Endothelial cell of umbilical vein (primary cell): ENCODE data around the gene PAQR8. TPM values are rescaled to one million over a fixed set of nuclear protein-coding genes. Genes with fewer than 3 reads are reported as not detected.
A peak's percentile ranks its signal among the peaks of the same experiment; 100 is the strongest.

ENCODE experiments used
- BruUV-seq: library from RNA; stranded (reverse); fragments of 400-500 nt; replicated peaks from 2 replicates; lab custom pipeline; 2021; lab: Mats Ljungman, UMichigan
- CTCF ChIA-PET: fragments of 300-600, 350-600 bp; sonication (Branson Sonifier 250); formaldehyde crosslinking; loops from one replicate; lab custom pipeline; 2021; ENCODE audit warnings: antibody characterized with exemption, inconsistent platforms; lab: Charles Lee
- POLR2A ChIA-PET: fragments of 300-600, 350-600 bp; sonication (Branson Sonifier 250); formaldehyde crosslinking; loops from one replicate; lab custom pipeline; 2021; ENCODE audit warnings: antibody characterized with exemption, inconsistent platforms; lab: Charles Lee
- DNase-seq: peaks from one replicate; pipeline ENCODE4 v3.0.0-alpha.2; 2011; ENCODE audit warnings: low read depth, low spot score
- FAIRE-seq: peaks from 2 replicates; lab custom pipeline; 2011; peaks lifted over from hg19 to GRCh38; lab: Jason Lieb, UNC
- H2AFZ ChIP-seq: 2 replicates; pipeline ENCODE4 v1.6.0; 2012; ENCODE audit warnings: low read depth, low read length, control low read depth, inconsistent platforms
- H3K27ac ChIP-seq: 2 replicates; pipeline ENCODE4 v1.5.1; 2011; ENCODE audit warnings: low read depth, mild to moderate bottlenecking, control low read depth, low read length, moderate library complexity; ENCODE audit not compliant: insufficient read depth
- H3K27me3 ChIP-seq, 2 experiments: 2 replicates each; pipeline versions ENCODE4 v1.6.0 to v1.6.1; 2011; ENCODE audit warnings: low read length in 2 of 2, mixed read lengths in 1 of 2; ENCODE audit not compliant: control insufficient read depth in 2 of 2, insufficient read depth in 2 of 2
- H3K36me3 ChIP-seq, 2 experiments: 2 replicates in 1 of 2; 3 replicates in 1 of 2; pipeline ENCODE4 v1.5.1; 2011; ENCODE audit warnings: low read length in 2 of 2, mild to moderate bottlenecking in 1 of 2, moderate library complexity in 1 of 2; ENCODE audit not compliant: control insufficient read depth in 2 of 2, insufficient read depth in 2 of 2; ENCODE audit errors: extremely low read depth in 1 of 2
- H3K4me1 ChIP-seq: 3 replicates; pipeline ENCODE4 v1.5.1; 2011; ENCODE audit warnings: mild to moderate bottlenecking, low read length; ENCODE audit not compliant: control insufficient read depth, insufficient read depth; ENCODE audit errors: extremely low read depth
- H3K4me2 ChIP-seq: 2 replicates; pipeline ENCODE4 v1.6.1; 2011; ENCODE audit warnings: low read length, control low read depth, mixed read lengths; ENCODE audit not compliant: insufficient read depth
- H3K4me3 ChIP-seq, 3 experiments: fragments of 200-600 bp in 1 of 3; sonication (generic), shearing (Covaris generic) in 1 of 3; replicated peaks in 1 of 3; 2 replicates each; pipeline ENCODE4 v1.5.1; 2011 to 2016; ENCODE audit warnings: control low read depth in 3 of 3, low read length in 3 of 3, mild to moderate bottlenecking in 2 of 3, inconsistent platforms in 1 of 3, low read depth in 1 of 3, moderate library complexity in 1 of 3; ENCODE audit not compliant: insufficient read depth in 1 of 3
- H3K79me2 ChIP-seq: 2 replicates; pipeline ENCODE4 v1.6.0; 2012; ENCODE audit warnings: low read length, inconsistent platforms; ENCODE audit not compliant: control insufficient read depth, insufficient read depth
- H3K9ac ChIP-seq: replicated peaks from 2 replicates; pipeline ENCODE3; 2011; ENCODE audit warnings: low read length, control low read depth; ENCODE audit not compliant: insufficient read depth; ENCODE audit errors: extremely low read depth
- H3K9me1 ChIP-seq: replicated peaks from 3 replicates; pipeline ENCODE4 v1.6.0; 2011; ENCODE audit warnings: mild to moderate bottlenecking, low read length; ENCODE audit not compliant: control insufficient read depth, insufficient read depth; ENCODE audit errors: extremely low read depth
- H3K9me3 ChIP-seq: replicated peaks from 2 replicates; pipeline ENCODE4 v1.5.1; 2012; ENCODE audit warnings: low read length, inconsistent platforms; ENCODE audit not compliant: control insufficient read depth, insufficient read depth
- H4K20me1 ChIP-seq: replicated peaks from 2 replicates; pipeline ENCODE3; 2011; ENCODE audit warnings: mild to moderate bottlenecking, low read length; ENCODE audit not compliant: control insufficient read depth, insufficient read depth; ENCODE audit errors: extremely low read depth
- CTCF ChIP-seq, 2 donors: IDR thresholded peaks; 1 replicate in 1 of 2; 2 replicates in 1 of 2; pipeline ENCODE4 v1.5.1; 2011; ENCODE audit warnings: low read length in 2 of 2, mild to moderate bottlenecking in 2 of 2, moderate library complexity in 2 of 2, control low read depth in 1 of 2, inconsistent platforms in 1 of 2, low read depth in 1 of 2; ENCODE audit not compliant: insufficient read depth in 1 of 2; ENCODE audit errors: extremely low read depth in 1 of 2
- FOS ChIP-seq: IDR thresholded peaks from 2 replicates; pipeline ENCODE4 v1.6.1; 2011; ENCODE audit warnings: mild to moderate bottlenecking, low read length, moderate library complexity, borderline replicate concordance; ENCODE audit not compliant: insufficient read depth
- GATA2 ChIP-seq: IDR thresholded peaks from 2 replicates; pipeline ENCODE4 v1.7.0; 2011; ENCODE audit warnings: low read depth, mild to moderate bottlenecking, moderate library complexity, mixed read lengths, low read length; ENCODE audit not compliant: insufficient read length, insufficient read depth
- JUN ChIP-seq: IDR thresholded peaks from 2 replicates; pipeline ENCODE4 v1.6.1; 2011; ENCODE audit warnings: borderline replicate concordance, low read depth; ENCODE audit not compliant: insufficient read length, insufficient read depth
- MYC ChIP-seq: IDR thresholded peaks from one replicate; pipeline ENCODE4 v1.6.1; 2011; ENCODE audit warnings: mild to moderate bottlenecking, low read depth, low read length
- POLR2A ChIP-seq: IDR thresholded peaks from 2 replicates; pipeline ENCODE4 v1.6.1; 2012; ENCODE audit warnings: low read depth, mild to moderate bottlenecking, control low read depth, low read length
- POLR2AphosphoS5 ChIP-seq: IDR thresholded peaks from 2 replicates; pipeline ENCODE4 v1.6.1; 2012; ENCODE audit warnings: low read depth, mild to moderate bottlenecking, control low read depth, low read length, moderate library complexity; ENCODE audit not compliant: insufficient read depth
- dilution Hi-C: fragments of 300-500 bp; cut with MboI; formaldehyde crosslinking; loops from one replicate; pipeline ENCODE4 v1.15.0; 2019; ENCODE audit warnings: low sequenced_read_pairs; ENCODE audit not compliant: extremely low pct_ligation_motif_present
- intact Hi-C: fragments of 100-400 bp; cut with micrococcal nuclease; formaldehyde crosslinking; loops from one replicate; pipeline ENCODE4 v1.10.0; 2022
- polyA plus RNA-seq, 4 experiments: library from polyadenylated mRNA; depleted of rRNA in 3 of 4; stranded (reverse) in 3 of 4; unstranded in 1 of 4; fragments of >200 nt; gene quantifications; 2 replicates each; pipeline versions ENCODE4 v1.2.1 to v1.2.3, GENCODE V29; 2011 to 2012; ENCODE audit warnings: missing spikeins in 1 of 4
- total RNA-seq: library from RNA; stranded (reverse); gene quantifications from 2 replicates; pipeline ENCODE4 v1.2.3, GENCODE V29; 2021

PAQR8 gene
- total and polyA plus RNA-seq, 2 donors (not counting 3 experiments of a cell fraction or from before 2014, with no cell fraction given) = 4.3 to 6.0 TPM

DNA sequence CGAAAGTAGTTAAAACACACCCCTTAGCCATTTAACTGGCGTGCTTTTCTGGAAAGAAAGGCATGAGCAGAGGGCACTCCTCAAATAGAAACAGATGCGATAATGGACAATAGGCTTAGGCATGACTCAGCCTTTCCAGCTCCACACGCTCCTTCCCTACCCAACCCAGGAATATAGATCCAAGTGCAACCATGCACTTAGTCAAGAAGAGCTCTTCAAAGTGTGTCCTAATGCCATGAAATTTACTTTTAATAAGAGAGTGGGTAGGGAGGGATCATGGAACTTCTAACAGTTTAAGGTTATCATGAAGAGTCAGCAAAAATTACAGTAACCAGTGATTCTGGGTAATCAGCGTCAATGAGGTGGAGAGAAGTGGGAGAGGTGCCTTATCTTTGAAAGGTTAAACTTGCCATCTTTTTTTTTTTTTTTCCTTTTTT lies 55.7 kb downstream of the PAQR8 start:
- Histone ChIP-seq H3K79me2 (no peaks in the 10 kb centered on the region), H2AFZ (peak overlapping the region; percentile 66), H3K9me1 (no peaks in the 10 kb centered on the region), H3K4me2 (peak overlapping the region; percentile 50), H3K9me3 (no peaks in the 10 kb centered on the region), H3K4me3 (no peak overlapping the region), H4K20me1 (no peaks in the 10 kb centered on the region), H3K4me1 (peaks cover 54% of the 10 kb centered on the region), H3K27me3 (no peaks in the 10 kb centered on the region), H3K27ac (peak overlapping the region; percentile 88), H3K9ac (peak overlapping the region; percentile 61), H3K36me3 (no peaks in the 10 kb centered on the region)
- DNase-seq (peak; percentile 89), FAIRE-seq (peak; percentile 73)
- BruUV-seq = no TSS peak
- intact Hi-C loops (loop anchor here (1.0 to 10.0 kb wide), 5 partner anchors 73 to 577 kb away; partner anchors contain the start of gene GSTA4), dilution Hi-C loops (loop anchor here (25.0 kb wide), 1 partner anchor 120 kb away; no protein-coding TSS in a partner anchor)
- TF ChIP-seq POLR2A (peak; percentile 6), POLR2AphosphoS5 (peak; percentile 51), CTCF (IDR thresholded peaks at IDR 0.05; ENCODE audit: extremely low read depth in 1 of 2, insufficient read depth in 1 of 2, low read depth in 1 of 2, low read length in 2 of 2) (no peak), JUN (peak; percentile 87), MYC (no peak), FOS (peak; percentile 88), GATA2 (peak; percentile 55)
- ChIA-PET POLR2A (interaction anchor here (0.6 to 1.1 kb wide), 2 partner anchors 127 to 132 kb away, joined by 3 to 4 read pairs; no protein-coding TSS in a partner anchor), CTCF (interaction anchor here (0.8 to 6.4 kb wide), 19 partner anchors 10 to 247 kb away, joined by 3 to 55 read pairs (median 5); partner anchors contain the start of gene TRAM2)
